Upper lobe of right lung (tissue), 1 donor: ENCODE results near the gene KANK4. TPM values are rescaled to one million over a fixed set of nuclear protein-coding genes. Genes with fewer than 3 reads are reported as not detected.

Experiments used
- ATAC-seq: fragments of 200-7000 bp; cut with Tn5 transposase; one replicate; pipeline ENCODE4 v1.9.1; 2020; ENCODE audit warnings: mild to moderate bottlenecking, moderate library complexity
- DNase-seq: peaks from one replicate; pipeline ENCODE4 v3.0.0-alpha.2; 2020
- H3K27ac ChIP-seq: fragments of 200-600 bp; one replicate; pipeline ENCODE4 v1.8.0; 2022
- H3K27me3 ChIP-seq: fragments of 200-600 bp; one replicate; pipeline ENCODE4 v1.8.0; 2022; ENCODE audit warnings: mild to moderate bottlenecking
- H3K36me3 ChIP-seq: fragments of 200-600 bp; one replicate; pipeline ENCODE4 v1.8.0; 2022
- H3K4me1 ChIP-seq: fragments of 200-600 bp; one replicate; pipeline ENCODE4 v1.8.0; 2022
- H3K4me3 ChIP-seq: fragments of 200-600 bp; one replicate; pipeline ENCODE4 v1.8.0; 2022; ENCODE audit warnings: mild to moderate bottlenecking
- H3K9me3 ChIP-seq: fragments of 200-600 bp; one replicate; pipeline ENCODE4 v1.8.0; 2022
- CTCF ChIP-seq: fragments of 200-600 bp; IDR thresholded peaks from one replicate; pipeline ENCODE4 v1.8.0; 2022; ENCODE audit warnings: antibody characterized with exemption
- intact Hi-C: fragments of 100-400 bp; cut with DNase I; formaldehyde crosslinking; loops from one replicate; pipeline ENCODE4 v1.11.0; 2022
- total RNA-seq: library from RNA; stranded (reverse); fragmentation: NEBNext Ultra II Directional; extraction: Animal tissue kit (Norgen Biotek cat#: 25700); gene quantifications from one replicate; pipeline ENCODE4 v1.2.1, GENCODE V29; 2021
- donor health status: DM: no; HTN: yes; CAD: no; lungs with severe emphysema.

The KANK4 gene
- total RNA-seq, 1 donor from 2014 or later, result 6.4 TPM

GRCh38 chr1:62230718-62231117 lies 88.5 kb downstream of the KANK4 start:
- no peak overlapping the region for H3K4me3 ChIP-seq
- ATAC-seq, result peak; percentile 13
- DNase-seq, result no peak

GRCh38 chr1:62229932-62230331 lies 89.3 kb downstream of the KANK4 start:
- no peak for TF ChIP-seq CTCF
- no peaks in the 10 kb centered on the region for H3K4me1 ChIP-seq
- no peaks in the 10 kb centered on the region for H3K36me3 ChIP-seq
- H3K27ac ChIP-seq, result no peak overlapping the region
- ATAC-seq (no peak), DNase-seq (no peak)
- intact Hi-C loops, result no loop called here
- H3K9me3 ChIP-seq, result no peaks in the 10 kb centered on the region
- H3K4me3 ChIP-seq, result no peak overlapping the region
- no peaks in the 10 kb centered on the region for H3K27me3 ChIP-seq

More at GRCh38 chr1:62230718-62231117, 88.5 kb downstream of the KANK4 start:
- Histone ChIP-seq H3K36me3 (no peaks in the 10 kb centered on the region), H3K9me3 (no peaks in the 10 kb centered on the region), H3K4me1 (no peaks in the 10 kb centered on the region), H3K27ac (no peak overlapping the region), H3K27me3 (no peaks in the 10 kb centered on the region)
- intact Hi-C loops, result no loop called here
- TF ChIP-seq CTCF, result no peak

- Histone ChIP-seq H3K9me3 (no peaks in the 10 kb centered on the region), H3K4me1 (no peaks in the 10 kb centered on the region), H3K27me3 (no peaks in the 10 kb centered on the region), H3K27ac (no peak overlapping the region), H3K36me3 (no peaks in the 10 kb centered on the region), H3K4me3 (no peak overlapping the region)
- TF ChIP-seq CTCF, result no peak
- DNase-seq (no peak), ATAC-seq (no peak)
- intact Hi-C loops, result no loop called here
Observed at GRCh38 chr1:62229468-62229867, 89.8 kb downstream of the KANK4 start.

- ATAC-seq (peak; percentile 9), DNase-seq (no peak)
- no peaks in the 10 kb centered on the region for H3K4me1 ChIP-seq
- no peak overlapping the region for H3K27ac ChIP-seq
- intact Hi-C loops, result no loop called here
- H3K9me3 ChIP-seq, result no peaks in the 10 kb centered on the region
- no peak overlapping the region for H3K4me3 ChIP-seq
- TF ChIP-seq CTCF, result no peak
- no peaks in the 10 kb centered on the region for H3K36me3 ChIP-seq
- H3K27me3 ChIP-seq, result no peaks in the 10 kb centered on the region
Observed at GRCh38 chr1:62228883-62229187, 90.4 kb downstream of the KANK4 start.

GRCh38 chr1:62228136-62228882 lies 90.9 kb downstream of the KANK4 start:
- DNase-seq (no peak), ATAC-seq (peak; percentile 50)
- Histone ChIP-seq H3K4me1 (no peaks in the 10 kb centered on the region), H3K4me3 (no peak overlapping the region), H3K27me3 (no peaks in the 10 kb centered on the region), H3K27ac (no peak overlapping the region), H3K36me3 (no peaks in the 10 kb centered on the region), H3K9me3 (no peaks in the 10 kb centered on the region)
- intact Hi-C loops, result no loop called here
- no peak for TF ChIP-seq CTCF

GRCh38 chr1:62227496-62227895 lies 91.7 kb downstream of the KANK4 start:
- Histone ChIP-seq H3K9me3 (no peaks in the 10 kb centered on the region), H3K36me3 (no peaks in the 10 kb centered on the region), H3K4me3 (no peak overlapping the region), H3K4me1 (no peaks in the 10 kb centered on the region), H3K27ac (no peak overlapping the region), H3K27me3 (no peaks in the 10 kb centered on the region)
- no peak for TF ChIP-seq CTCF
- DNase-seq, result no peak
- intact Hi-C loops, result no loop called here
- ATAC-seq, result peak; percentile 10
